ENCODE data around the gene ARPP19.

DNA sequence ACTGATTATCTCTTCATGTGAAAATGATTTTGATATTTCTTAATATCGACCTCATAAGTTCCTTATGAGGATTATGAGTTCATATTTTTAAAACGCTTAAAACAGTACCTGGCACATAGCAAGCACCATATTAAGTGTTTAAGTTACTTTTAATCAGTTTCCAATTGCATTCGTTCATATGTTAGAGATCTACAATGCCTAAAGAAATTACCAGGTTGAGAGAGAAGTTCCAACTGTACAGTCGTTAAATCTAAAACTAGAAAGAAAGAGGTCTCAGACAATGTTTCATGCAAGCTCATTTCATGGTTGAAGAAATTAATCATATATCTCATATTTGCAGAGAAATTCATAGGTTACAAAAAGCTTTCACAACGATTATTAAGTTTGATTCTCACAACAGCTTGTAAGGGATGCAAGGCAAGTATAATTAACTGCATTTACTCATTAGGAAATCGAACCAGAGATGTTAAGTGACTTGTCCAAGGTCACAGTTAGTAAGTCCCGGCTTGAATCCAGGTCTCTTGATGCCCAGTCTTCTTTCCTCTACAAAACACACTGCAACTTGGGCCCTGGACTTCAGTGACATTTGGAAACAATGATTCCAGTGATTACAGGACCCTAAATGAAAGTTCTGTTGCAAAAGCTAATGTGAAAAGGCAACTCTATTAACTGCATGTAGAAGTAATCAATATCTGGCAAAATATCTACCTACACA is 41.5 kb downstream of the ARPP19 start:
- no peak for TF ChIP-seq ISL1 (CRISPR knock-in tag; IDR thresholded peaks at IDR 0.05)
- no peak for TF ChIP-seq GLIS3 (CRISPR knock-in tag; IDR thresholded peaks at IDR 0.05)
- TF ChIP-seq, protein P1, sequence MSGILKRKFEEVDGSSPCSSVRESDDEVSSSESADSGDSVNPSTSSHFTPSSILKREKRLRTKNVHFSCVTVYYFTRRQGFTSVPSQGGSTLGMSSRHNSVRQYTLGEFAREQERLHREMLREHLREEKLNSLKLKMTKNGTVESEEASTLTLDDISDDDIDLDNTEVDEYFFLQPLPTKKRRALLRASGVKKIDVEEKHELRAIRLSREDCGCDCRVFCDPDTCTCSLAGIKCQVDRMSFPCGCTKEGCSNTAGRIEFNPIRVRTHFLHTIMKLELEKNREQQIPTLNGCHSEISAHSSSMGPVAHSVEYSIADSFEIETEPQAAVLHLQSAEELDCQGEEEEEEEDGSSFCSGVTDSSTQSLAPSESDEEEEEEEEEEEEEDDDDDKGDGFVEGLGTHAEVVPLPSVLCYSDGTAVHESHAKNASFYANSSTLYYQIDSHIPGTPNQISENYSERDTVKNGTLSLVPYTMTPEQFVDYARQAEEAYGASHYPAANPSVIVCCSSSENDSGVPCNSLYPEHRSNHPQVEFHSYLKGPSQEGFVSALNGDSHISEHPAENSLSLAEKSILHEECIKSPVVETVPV (CRISPR knock-in tag; IDR thresholded peaks at IDR 0.05), result no peak
- no peak for TF ChIP-seq CREB5 (CRISPR knock-in tag; IDR thresholded peaks at IDR 0.05; ENCODE audit: low read depth)
- no peak for TF ChIP-seq ARNTL (CRISPR knock-in tag; IDR thresholded peaks at IDR 0.05; ENCODE audit: borderline replicate concordance, low read depth)
- TF ChIP-seq BACH2 (CRISPR knock-in tag; IDR thresholded peaks at IDR 0.05; ENCODE audit: borderline replicate concordance), result no peak
- TF ChIP-seq PATZ1 (CRISPR knock-in tag; IDR thresholded peaks at IDR 0.05; ENCODE audit: borderline replicate concordance), result no peak
- no peak for TF ChIP-seq TCF4 (CRISPR knock-in tag; IDR thresholded peaks at IDR 0.05; ENCODE audit: borderline replicate concordance)
- no peak for TF ChIP-seq PPARA (CRISPR knock-in tag; IDR thresholded peaks at IDR 0.05; ENCODE audit: borderline replicate concordance)
- TF ChIP-seq RARB (CRISPR knock-in tag; IDR thresholded peaks at IDR 0.05), result no peak
- no peak for TF ChIP-seq ZFP30 (CRISPR knock-in tag; IDR thresholded peaks at IDR 0.05)
- TF ChIP-seq CSDC2 (CRISPR knock-in tag; IDR thresholded peaks at IDR 0.05), result no peak
- no peak for TF ChIP-seq TOX (CRISPR knock-in tag; IDR thresholded peaks at IDR 0.05; ENCODE audit: borderline replicate concordance)
